Measurements from ENCODE around the gene WLS.
A peak's percentile ranks its signal among the peaks of the same experiment; 100 is the strongest.

WLS gene

GRCh38 chr1:68199603-68200002 lies 32.7 kb downstream of the WLS start:
- FAIRE-seq (no peak), DNase-seq (ENCODE audit: insufficient read length, low spot score) (no peak)
- no peak for TF ChIP-seq POLR2A (IDR thresholded peaks at IDR 0.05; ENCODE audit: low read depth, low read length)

GRCh38 chr1:68198752-68199151 lies 33.6 kb downstream of the WLS start:
- no peak for DNase-seq (ENCODE audit: insufficient read length, low spot score)
- peak; percentile 88 for FAIRE-seq
- TF ChIP-seq POLR2A (IDR thresholded peaks at IDR 0.05; ENCODE audit: low read depth, low read length) = no peak

- FAIRE-seq = peak; percentile 80
- no peak for DNase-seq (ENCODE audit: insufficient read length, low spot score)
- TF ChIP-seq POLR2A (IDR thresholded peaks at IDR 0.05; ENCODE audit: low read depth, low read length) = no peak
Observed at GRCh38 chr1:68197891-68198290, 34.4 kb downstream of the WLS start.

GRCh38 chr1:68197461-68197860 lies 34.9 kb downstream of the WLS start:
- TF ChIP-seq POLR2A (IDR thresholded peaks at IDR 0.05; ENCODE audit: low read depth, low read length) = no peak
- FAIRE-seq (peak; percentile 53), DNase-seq (ENCODE audit: insufficient read length, low spot score) (no peak)

GRCh38 chr1:68196676-68197075 lies 35.6 kb downstream of the WLS start:
- DNase-seq (ENCODE audit: insufficient read length, low spot score) (no peak), FAIRE-seq (peak; percentile 23)
- TF ChIP-seq POLR2A (IDR thresholded peaks at IDR 0.05; ENCODE audit: low read depth, low read length) = no peak

GRCh38 chr1:68191717-68192116 lies 40.6 kb downstream of the WLS start:
- no peak for TF ChIP-seq POLR2A (IDR thresholded peaks at IDR 0.05; ENCODE audit: low read depth, low read length)
- FAIRE-seq = no peak

GRCh38 chr1:68188644-68189340 lies 43.5 kb downstream of the WLS start:
- FAIRE-seq (no peak), DNase-seq (ENCODE audit: insufficient read length, low spot score) (no peak)
- no peak for TF ChIP-seq POLR2A (IDR thresholded peaks at IDR 0.05; ENCODE audit: low read depth, low read length)

More at GRCh38 chr1:68191717-68192116, 40.6 kb downstream of the WLS start:
- DNase-seq (ENCODE audit: insufficient read length, low spot score) = no peak

- no peak for TF ChIP-seq POLR2A (IDR thresholded peaks at IDR 0.05; ENCODE audit: low read depth, low read length)
- DNase-seq (ENCODE audit: insufficient read length, low spot score) (no peak), FAIRE-seq (no peak)
Observed at GRCh38 chr1:68188060-68188538, 44.2 kb downstream of the WLS start.

GRCh38 chr1:68185743-68186142 lies 46.6 kb downstream of the WLS start:
- FAIRE-seq (no peak), DNase-seq (ENCODE audit: insufficient read length, low spot score) (no peak)
- no peak for TF ChIP-seq POLR2A (IDR thresholded peaks at IDR 0.05; ENCODE audit: low read depth, low read length)

- FAIRE-seq (peak; percentile 15), DNase-seq (ENCODE audit: insufficient read length, low spot score) (no peak)
- TF ChIP-seq POLR2A (IDR thresholded peaks at IDR 0.05; ENCODE audit: low read depth, low read length) = no peak
Observed at GRCh38 chr1:68183895-68184294, 48.4 kb downstream of the WLS start.

GRCh38 chr1:68181165-68181556 lies 51.2 kb downstream of the WLS start:
- DNase-seq (ENCODE audit: insufficient read length, low spot score) = no peak
- no peak for TF ChIP-seq POLR2A (IDR thresholded peaks at IDR 0.05; ENCODE audit: low read depth, low read length)
- no peak for FAIRE-seq

- no peak for FAIRE-seq
Observed at GRCh38 chr1:68180441-68181164, 51.7 kb downstream of the WLS start.

GRCh38 chr1:68178821-68179490 lies 53.4 kb downstream of the WLS start:
- DNase-seq (ENCODE audit: insufficient read length, low spot score) = peak; percentile 28
- no peak for TF ChIP-seq POLR2A (IDR thresholded peaks at IDR 0.05; ENCODE audit: low read depth, low read length)
- FAIRE-seq = peak; percentile 50

More at GRCh38 chr1:68180441-68181164, 51.7 kb downstream of the WLS start:
- DNase-seq (ENCODE audit: insufficient read length, low spot score) = no peak
- no peak for TF ChIP-seq POLR2A (IDR thresholded peaks at IDR 0.05; ENCODE audit: low read depth, low read length)

Data from H54 (cell line).